ENCODE measurements around the gene DOCK9.

The DOCK9 gene

DNA sequence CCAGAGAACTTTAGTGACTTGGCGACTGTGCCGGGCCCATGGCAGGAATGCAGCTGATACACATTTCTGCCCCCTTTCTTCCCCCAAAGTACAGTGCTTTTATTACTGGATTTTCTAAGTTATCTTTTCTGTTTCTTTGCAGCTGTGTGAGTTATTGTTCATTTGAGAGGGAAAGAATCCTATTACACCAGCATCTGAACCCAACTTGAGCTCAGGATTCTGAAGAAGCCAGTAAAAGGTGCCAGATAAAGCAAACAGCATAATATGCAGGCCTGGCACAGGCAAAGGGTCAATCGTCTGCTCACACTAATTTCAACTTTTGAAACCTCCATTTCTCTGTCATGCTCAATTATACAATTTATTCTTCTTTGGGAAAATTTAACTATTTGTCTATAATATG, 93.9 kb downstream of the DOCK9 start:
- DNase-seq: no peak

DNA sequence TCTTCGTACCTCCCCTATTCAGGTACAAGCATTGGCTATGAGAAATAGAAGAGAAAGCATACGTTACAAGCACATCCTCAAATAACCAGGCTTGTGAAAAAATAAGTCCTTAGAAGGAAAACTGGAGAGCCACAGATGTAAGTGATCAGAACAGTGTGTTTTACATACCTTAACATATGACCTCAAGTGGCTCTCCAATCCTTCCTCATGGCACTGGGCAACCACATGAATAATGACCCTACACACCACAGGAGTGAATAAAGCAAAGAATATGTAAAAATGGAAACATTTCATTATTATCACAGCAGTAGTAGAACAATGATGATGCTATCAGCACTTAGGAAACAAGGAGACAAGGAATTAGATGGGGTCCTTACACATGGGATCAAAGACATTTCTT, 96.5 kb downstream of the DOCK9 start:
- DNase-seq: no peak

DNA sequence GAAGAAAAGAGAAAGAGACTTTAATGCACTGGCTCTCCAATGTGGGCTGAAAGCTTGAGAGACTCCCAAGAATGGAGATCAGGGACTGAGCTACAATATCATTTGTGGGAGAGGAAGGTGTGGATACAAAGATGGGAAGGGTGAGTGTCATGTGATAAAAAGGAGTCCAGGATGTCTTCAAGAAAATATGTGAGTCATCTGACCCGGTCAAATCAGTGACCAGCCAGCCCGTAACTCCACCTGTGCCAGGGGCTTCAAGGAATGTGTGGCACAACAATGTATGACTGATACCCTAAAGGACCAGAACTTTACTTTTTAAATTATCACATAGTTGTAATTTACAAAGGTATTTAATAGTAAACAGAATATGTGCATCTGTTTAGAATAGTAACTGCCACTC, 97.2 kb downstream of the DOCK9 start:
- DNase-seq: no peak

DNA sequence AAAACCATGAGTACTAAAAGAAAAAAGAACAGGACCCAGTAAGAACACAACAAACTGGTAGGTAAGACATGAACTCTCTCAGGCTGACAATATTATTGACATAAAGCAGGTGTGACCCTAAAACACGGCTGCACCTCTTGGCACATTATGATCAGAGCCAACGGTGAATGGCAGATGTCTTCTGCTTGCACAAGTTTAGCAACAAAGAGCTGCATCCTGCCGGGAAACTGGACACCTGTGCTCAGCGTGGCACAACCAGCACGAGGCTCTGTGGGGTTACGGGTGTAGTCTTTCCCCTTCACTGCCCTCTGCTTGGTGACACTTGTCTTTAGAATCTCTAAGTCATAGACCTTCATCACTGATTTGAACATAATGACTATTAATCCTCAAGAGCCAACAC, 97.9 kb downstream of the DOCK9 start:
- no peak for DNase-seq

DNA sequence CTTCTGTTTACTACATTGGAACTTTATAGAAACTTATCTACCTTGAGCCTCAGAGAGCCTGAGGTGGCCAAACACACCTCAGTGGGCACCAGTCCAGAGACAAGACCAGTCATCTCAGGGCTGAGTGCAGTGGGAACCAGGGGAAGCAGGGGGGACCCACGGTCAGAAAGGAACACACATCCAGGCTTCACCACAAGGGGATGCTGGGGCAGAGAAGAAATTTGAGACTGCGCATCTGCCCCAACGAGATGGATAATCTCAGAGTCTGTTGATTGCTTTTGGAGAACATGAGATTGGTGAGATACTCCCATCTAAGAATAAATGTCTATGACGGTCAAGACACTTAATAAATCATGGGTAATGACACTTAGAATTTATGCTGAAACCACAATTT, 98.7 kb downstream of the DOCK9 start:
- DNase-seq: no peak

DNA sequence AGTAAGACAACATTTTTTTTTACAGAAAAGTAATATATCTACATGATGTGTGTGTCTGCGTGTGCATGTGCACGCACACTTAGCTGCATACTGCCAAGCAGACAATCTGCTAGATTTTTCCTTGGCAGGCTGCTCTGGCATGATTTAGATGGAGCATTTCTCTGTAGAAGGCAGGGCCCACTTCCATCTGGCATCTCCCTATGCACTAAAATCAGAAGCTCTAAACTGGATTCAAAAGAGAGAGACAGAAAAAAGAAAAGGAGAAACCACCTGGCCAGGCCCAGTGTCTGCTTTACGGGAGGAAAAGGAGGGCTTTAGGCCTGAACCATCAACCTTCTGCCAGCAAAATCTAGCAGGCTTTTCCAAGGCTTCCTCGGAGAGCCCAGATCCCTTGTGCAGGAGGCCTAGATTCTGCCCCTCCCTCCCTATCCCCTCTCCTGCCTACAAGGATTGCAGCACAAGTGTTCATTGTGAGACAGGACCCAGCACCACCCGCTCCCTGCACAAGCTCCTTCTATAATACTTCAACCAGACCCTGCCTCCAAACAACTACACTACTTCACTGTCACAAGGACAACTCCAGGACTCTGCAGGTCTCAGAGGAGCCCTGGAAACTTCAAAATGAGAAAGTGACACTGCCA, 99.3 kb downstream of the DOCK9 start:
- DNase-seq: no peak

DNA sequence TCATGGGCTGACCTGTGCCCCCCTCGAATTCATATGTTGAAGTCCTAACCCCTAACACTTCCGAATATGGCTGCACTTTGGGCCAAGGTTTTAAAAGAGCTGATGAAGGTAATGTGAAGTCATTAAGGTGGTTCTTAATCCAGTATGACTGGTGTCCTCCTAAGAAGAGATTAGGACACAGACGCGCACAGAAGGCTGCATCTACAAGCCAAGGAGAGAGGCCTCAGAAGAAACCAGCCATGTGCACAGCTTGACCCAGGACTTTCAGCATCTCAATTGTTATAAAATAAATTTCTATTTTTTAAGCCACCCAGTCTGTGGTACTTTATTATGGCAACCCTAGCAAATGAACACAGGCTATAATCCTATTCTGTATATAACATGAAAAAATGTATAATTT, 99.9 kb downstream of the DOCK9 start:
- DNase-seq: no peak

DNA sequence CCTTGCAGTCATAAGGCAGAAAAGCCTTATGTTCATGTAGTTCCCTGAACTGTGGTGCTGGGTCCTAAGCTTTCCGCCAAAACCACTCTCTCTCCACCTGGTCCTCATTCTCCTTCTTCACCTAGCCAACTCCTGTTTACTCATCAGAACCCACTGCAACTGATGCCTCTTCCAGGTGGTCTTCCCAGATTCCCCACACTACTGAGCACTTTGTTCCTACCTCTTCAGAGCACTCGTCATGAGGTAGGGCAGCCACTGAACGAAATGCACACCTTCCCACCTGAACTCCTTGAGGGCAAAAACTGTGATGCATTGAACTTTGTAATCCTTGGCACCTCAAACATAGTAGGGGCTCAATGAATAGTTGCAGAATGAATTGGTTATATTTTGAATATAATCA, 100.4 kb downstream of the DOCK9 start:
- no peak for DNase-seq

DNA sequence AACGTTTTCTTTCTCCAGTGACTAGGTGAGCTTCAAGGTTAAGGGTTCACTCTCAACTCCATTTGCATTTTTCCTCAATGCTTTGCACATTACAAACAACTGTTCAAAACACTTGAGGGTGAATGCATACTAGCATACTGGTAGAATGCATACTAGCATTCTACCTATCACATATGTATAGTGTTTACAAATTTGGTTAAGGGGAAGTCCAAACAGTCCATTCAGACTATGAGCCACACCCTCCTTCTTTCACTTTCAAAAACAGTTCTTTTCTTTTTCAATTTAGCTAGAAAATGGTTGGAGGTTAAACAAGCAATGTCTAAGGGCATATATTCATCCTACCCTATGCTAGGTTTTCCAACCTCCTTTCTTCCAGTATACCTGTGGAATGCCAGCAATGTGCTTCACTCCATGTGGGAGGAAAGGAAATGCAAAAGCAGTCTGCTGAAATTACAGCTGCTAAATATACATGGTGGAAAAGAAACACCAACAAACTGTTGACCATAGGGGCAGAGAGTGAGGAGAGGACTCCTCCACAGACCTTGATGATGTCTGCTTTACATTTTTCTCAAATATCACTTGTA, 102.6 kb downstream of the DOCK9 start:
- no peak for DNase-seq

DNA sequence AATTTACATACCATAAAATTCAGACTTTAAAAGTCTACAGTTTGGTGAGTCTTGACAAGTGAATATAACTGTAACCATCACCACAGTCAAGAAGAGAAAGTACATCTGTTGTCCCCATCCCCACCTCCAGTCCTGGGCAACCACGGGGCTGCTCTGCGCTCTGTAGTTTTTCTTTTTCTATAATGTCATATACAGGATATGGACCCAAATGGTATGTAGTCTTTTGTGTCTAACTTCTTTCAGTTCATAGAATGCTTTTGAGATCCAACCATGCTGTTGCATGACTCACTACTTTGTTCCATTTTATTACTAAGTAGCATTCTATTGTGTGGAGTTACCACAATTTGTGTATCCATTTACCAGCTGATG, 103.9 kb downstream of the DOCK9 start:
- DNase-seq: no peak

DNA sequence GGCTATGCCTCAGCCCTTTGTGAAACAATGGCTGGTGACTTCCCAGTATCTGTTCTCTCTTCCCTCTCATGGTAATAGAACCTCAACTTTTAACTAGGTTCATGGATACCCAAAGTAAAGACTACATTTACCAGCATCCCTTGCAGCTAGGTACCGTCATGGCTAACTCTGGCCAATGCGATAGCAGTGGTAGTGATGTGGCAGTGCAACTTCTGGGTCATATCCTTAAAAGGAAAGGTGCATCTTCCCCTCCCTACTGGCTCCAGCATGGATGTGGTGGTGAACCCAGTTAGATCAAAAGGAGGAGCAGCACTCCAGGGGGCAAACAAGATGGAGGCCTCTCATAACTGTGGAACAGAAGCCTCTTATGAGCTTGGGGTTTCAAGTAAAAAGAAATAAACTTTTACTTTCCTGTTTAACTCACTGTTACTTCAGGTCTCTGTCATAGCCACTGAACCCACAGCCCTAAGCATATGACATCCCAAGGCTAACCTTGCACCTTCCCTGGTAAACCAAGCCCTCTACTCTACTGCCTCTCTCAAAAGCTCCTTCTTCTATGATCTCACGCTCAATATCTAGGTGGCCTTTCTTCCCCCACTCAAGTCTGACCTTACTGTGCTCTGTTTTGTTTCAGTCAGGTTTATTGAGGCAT, 104.4 kb downstream of the DOCK9 start:
- DNase-seq: no peak

DNA sequence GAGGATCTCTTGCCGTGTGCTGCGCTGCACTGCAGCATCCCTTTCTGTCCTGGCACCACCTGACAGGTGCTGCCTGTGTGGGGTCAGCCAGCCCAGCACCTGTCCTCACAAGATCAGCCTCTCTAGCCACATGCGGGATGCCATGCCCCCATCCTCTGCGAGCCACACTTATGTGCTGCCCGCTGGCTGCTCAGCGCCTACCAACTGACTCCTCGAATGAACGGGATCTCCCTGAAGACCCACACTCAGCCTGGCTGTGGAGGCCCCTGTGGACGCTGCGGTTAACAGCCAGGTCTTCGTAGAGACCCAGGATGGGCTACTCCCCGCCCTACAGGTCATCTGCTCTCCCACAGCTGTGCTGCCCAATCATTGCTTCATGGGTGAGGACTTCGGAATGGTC, 106.1 kb downstream of the DOCK9 start:
- DNase-seq: no peak

DNA sequence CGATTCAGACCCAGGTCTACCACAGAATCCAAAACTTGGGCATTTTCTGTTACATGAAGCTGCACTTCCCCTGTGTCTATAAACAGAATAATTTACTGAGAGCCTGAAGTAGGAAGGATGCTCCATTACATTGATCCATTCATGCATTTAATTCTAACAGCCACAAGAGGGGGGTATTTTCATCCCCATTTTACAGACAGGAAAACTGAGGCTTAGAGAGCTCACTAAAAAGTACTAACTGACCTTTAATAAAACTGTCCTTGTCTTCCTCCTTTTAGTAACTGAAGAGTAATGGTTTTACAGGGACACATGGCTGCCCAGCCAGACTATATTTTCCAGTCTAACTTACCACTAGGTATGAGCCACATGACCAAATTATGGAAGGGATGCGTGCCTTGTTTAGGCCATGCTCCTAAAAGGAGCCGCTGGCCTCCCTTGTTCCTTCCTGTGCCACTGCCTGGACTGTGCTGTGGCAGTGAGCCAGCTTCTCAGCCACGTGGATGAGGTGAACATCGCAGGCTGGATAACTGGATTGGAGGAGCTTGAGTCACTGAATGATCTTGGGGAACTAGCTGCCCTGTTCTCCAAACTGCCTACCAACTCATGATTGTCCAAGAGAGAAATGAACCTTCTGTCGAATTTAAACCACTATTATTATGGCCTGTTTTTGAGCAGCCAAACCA, 108.3 kb downstream of the DOCK9 start:
- DNase-seq: no peak

DNA sequence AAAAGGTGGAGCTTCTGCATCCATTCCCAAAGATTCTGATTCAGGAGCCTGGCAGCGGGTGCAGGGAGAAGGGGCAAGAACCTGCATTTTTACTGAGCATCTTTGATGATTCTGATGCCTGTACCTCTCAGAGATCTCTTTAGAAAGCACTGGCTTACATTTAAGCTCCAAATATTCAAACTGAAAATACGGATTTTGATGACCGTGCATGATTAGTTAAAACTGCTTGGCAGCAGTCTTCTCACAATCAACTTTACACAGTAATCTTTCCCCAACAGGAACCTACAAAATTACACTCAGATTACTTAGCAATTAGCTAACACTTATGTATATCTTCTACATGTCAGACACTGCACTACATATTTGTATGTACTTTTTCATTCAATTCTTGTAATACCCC, 108.9 kb downstream of the DOCK9 start:
- no peak for DNase-seq

DNA sequence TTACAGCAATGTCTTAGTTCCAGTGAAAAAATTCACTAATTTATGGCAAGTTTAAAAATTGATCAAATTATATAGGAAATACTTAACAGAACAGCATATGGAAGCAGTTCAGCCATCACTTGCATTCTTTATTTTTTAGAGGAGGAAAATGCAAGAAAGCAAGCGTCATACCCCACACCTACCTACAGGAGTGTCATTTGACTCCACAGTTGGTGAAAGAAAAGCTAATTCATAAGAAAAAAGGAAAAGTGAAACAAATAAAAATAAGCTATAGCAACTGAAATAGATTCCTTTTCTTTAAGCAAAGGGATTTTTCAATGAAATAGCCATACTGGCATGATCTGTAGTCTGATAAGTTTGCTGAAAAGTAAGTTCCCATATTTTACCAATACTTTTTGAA, 111.0 kb downstream of the DOCK9 start:
- no peak for DNase-seq

DNA sequence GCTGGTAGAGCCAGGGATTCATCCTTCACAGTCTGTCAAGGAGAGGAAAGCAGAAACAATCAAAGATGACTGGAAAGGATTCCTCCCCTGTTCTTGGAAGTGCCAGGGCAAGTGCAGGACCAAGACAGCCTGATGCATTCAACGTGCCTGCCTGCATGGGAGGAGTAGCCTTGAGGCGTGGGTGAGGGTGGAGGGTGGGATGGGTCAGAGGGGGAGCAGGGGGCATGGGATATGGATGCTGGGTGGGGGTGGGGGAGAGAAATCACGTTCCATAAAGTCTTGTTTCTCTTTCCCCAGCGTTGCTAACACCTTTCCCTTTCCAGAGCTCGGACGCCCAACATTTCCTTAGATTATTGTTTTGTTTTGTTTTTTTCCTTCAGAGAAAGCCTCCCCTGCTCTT, 117.4 kb downstream of the DOCK9 start:
- no peak for DNase-seq

DNA sequence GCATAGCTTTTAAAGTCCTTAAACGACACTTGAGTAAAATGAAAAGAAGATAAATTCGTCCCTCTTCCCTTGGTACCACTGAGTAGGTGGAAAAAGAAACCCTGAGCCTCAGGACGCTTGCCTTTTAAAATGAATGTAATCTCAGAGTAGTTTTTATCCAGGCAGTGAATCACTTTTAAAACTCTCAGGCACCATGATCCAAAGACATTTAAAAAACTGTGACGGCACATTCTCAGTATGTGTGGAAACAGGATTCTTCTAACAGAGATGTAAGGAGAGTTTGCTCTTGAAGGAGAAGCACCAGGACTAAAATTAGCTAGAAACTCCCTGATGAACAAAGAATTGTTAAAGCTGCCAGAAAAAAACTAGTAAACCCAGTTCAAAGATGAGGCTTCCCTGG, 119.7 kb downstream of the DOCK9 start:
- DNase-seq: no peak

DNA sequence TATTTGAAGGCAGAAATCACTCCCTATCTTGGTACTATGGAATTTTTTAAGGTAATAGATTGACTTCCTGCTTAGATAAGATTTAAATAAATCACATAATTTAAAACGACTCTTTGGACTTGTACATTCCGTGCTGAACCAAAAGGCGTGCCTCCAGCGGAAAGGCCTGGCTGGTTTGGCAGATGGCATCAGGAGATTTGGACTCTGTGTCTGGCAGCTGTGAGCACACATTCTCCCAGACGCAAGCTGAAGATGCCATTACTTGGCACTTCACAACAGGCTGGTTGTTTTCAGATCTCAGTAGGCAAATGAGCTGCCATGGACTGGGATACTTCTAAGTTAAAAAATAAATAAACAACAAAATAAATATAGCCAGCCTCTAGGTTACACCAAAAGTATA, 120.9 kb downstream of the DOCK9 start:
- DNase-seq: no peak

DNA sequence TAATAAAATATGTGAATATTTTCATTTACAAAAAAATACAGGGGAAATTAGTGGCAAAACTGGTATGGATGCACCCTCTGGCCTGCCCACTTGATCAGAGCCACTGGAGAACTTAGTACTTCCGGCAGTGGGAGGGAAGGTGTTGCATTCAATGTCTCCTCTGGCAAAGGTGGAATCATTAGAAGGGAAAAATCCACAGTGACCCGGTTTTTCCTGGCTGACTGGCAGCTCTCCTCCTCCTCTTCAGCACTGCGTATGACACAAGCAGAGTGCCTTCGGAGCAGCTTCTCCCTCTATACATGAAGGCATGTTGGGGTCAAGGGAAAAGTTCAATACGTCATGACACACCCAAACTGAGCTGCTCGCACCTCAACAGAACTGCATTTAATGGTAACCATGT, 123.4 kb downstream of the DOCK9 start:
- no peak for DNase-seq

DNA sequence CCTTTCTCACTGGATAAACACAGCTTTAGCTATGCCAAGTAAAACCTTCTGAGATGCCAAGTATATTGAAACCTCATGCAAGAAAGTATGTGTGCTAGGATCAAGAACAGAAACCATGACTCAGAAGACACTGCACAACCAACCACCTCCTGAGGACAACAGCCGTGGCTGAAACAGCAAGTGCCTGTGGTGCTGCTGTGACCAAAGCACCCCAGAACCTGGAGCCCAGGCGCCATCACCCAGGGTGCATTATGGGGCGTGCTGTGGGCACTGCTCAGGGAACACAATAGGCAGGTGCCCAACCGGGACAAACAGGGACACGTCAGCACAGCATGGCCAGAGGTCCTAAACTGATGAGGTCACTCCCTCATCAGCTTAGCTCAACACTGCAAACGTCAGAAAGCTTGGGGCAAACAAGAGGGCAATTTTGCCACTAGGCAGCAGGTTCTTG, 124.1 kb downstream of the DOCK9 start:
- no peak for DNase-seq

DNA sequence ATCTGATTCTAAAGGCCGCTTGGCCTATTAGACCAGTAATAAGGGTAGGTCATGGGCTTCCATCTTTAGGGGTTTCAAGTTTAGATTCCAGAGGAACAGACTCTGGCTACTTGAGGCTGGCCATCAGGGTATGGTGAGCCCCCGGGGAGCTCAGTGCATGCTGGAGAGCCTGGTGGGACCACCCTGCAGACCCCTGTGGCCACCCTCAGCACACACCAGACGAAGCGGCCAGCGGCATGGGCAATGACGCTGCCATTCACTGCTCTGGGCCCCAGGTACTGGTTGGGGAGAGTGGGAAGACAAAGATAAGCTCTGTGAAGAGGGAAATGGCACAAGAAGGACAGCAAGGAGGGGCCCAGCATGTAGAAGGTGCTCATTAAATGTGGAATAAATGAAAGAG, 126.6 kb downstream of the DOCK9 start:
- DNase-seq: no peak

DNA sequence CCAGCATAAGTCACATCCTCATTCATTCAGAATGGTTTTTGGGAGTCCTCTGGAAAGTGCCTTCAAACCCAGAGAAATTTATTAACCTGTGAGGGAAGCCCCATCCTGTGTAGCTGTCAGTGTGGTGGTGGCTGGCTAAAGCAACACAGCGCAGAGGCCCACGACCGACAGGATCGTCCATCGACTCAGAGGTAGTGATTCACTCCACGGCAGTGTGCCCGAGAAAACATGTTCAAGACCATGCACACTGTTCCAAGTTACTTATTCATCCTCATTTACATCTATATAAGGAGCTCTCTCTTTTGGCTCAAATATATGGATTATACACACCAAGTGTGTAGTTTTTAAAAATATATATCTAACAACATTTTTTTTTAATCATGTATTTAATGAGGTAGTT, 129.1 kb downstream of the DOCK9 start:
- DNase-seq: no peak

DNA sequence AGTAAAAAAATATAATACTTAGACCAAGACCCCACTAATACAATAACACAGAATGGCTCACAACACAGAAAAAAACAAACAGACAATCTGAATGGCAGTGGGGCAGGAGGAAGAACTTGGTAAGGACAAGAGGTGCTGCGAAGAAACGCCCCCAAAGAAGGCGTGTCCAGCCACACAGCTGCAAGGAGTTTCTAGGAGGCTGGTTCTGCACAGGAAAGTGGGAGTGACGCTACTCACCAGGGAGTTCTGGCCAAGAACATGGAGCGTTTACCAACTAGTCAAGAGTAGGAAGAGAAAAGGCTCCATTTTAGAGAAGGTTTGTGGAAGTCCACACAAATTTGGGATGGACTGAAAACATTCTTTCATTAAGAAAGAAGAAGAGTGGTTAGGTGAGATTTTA, 130.1 kb downstream of the DOCK9 start:
- no peak for DNase-seq

DNA sequence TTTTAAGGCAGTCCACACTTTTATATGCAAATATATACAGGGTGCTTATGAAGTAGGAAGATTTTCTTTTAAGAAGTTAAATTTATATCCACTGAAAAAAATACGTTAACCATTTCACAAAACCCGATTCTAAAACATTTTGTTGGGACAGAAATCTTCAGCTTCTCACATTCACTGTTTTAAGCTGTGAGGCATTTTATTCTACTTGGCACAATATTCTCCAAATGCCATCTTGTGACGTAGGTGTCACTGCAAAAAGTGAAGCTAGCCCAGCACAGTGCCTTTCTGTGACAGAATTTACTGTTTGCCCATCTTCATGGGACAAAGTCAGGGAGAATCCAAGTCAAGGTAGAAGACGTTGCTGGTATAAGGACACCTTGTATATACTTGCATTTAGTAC, 130.9 kb downstream of the DOCK9 start:
- DNase-seq: no peak
